Type B pancreatic cell (in vitro differentiated cells): Measurements from ENCODE around the gene ASCC2. TPM values are rescaled to one million over a fixed set of nuclear protein-coding genes. Genes with fewer than 3 reads are reported as not detected.

ENCODE experiments used
- DNase-seq: peaks from one replicate; pipeline ENCODE4 v3.0.0; 2021; ENCODE audit warnings: mixed read lengths; ENCODE audit not compliant: unreplicated experiment; ENCODE audit errors: extremely low spot score
- H3K27ac Mint-ChIP-seq: 2 replicates; pipeline ENCODE4 v1.8.0; 2021; ENCODE audit warnings: mild to moderate bottlenecking, mixed read lengths
- H3K27me3 Mint-ChIP-seq: 2 replicates; pipeline ENCODE4 v1.8.0; 2021; ENCODE audit warnings: mixed read lengths
- H3K36me3 Mint-ChIP-seq: 2 replicates; pipeline ENCODE4 v1.8.0; 2021; ENCODE audit warnings: mixed read lengths
- H3K4me1 Mint-ChIP-seq: one replicate; pipeline ENCODE4 v1.8.0; 2021; ENCODE audit warnings: mixed read lengths; ENCODE audit not compliant: unreplicated experiment
- H3K4me3 Mint-ChIP-seq: 2 replicates; pipeline ENCODE4 v1.8.0; 2021; ENCODE audit warnings: mild to moderate bottlenecking, mixed read lengths
- H3K9me3 Mint-ChIP-seq: 2 replicates; pipeline ENCODE4 v1.8.0; 2021; ENCODE audit warnings: mixed read lengths
- total RNA-seq: library from RNA; stranded (reverse); gene quantifications from 2 replicates; pipeline ENCODE4 v1.2.1, GENCODE V29; 2021; ENCODE audit warnings: low replicate concordance
- TF ChIP-seq, protein P1 (sequence below): fragments of 200-600 bp; sonication (generic); conservative IDR thresholded peaks from 2 replicates; pipeline ENCODE4 v1.5.0; 2021; ENCODE audit warnings: antibody characterized with exemption, mild to moderate bottlenecking

The ASCC2 gene
- total RNA-seq, 1 donor from 2014 or later: 47.6 TPM

DNA sequence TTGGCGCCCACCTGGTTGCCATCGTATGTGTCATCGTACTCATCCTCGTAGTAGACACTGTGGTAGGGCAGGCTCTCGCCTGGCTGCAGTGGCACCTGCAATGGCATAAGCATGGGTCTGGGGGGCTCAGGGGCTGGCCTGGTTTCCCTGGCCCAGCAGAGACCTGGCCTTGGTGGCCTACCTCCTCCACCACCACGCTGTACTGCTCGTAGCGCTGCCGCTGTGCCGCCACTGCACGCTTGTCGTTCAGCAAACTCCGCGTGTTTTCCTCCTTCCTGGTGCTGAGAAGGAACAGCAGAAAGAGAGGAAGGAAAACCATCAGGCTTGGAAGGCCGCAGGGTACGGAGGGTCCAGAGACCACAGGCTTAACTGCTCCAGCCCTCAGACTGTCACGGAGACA, 44.7 kb downstream of the ASCC2 start:
- Mint-ChIP-seq H3K36me3 (peaks cover 13% of the 10 kb centered on the region), H3K9me3 (no peaks in the 10 kb centered on the region), H3K4me3 (no peak overlapping the region), H3K4me1 (peaks cover 4% of the 10 kb centered on the region), H3K27ac (no peak overlapping the region), H3K27me3 (no peaks in the 10 kb centered on the region)
- TF ChIP-seq, protein P1, sequence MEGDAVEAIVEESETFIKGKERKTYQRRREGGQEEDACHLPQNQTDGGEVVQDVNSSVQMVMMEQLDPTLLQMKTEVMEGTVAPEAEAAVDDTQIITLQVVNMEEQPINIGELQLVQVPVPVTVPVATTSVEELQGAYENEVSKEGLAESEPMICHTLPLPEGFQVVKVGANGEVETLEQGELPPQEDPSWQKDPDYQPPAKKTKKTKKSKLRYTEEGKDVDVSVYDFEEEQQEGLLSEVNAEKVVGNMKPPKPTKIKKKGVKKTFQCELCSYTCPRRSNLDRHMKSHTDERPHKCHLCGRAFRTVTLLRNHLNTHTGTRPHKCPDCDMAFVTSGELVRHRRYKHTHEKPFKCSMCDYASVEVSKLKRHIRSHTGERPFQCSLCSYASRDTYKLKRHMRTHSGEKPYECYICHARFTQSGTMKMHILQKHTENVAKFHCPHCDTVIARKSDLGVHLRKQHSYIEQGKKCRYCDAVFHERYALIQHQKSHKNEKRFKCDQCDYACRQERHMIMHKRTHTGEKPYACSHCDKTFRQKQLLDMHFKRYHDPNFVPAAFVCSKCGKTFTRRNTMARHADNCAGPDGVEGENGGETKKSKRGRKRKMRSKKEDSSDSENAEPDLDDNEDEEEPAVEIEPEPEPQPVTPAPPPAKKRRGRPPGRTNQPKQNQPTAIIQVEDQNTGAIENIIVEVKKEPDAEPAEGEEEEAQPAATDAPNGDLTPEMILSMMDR: no peak
- no peak for DNase-seq

DNA sequence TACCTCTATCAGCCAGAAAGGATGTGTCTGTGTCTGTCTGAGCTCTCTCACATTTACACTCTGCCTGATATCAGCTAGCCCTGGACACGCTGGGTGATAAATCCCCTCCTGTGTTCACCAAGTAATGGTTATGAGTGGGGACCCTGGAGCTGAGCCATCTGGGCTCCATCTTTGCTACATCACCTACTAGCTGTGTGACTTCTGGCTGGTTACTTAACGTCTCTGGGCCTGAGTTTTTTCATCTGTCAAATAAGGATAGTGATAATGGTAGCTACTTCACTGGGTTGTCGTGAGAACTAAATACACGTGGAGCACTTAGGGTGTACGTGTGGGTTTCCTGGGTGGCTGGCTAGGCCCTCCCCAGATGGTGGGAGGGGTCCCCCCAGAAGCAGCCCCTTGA, 48.0 kb downstream of the ASCC2 start:
- H3K36me3 Mint-ChIP-seq: peaks cover 15% of the 10 kb centered on the region
- no peaks in the 10 kb centered on the region for H3K9me3 Mint-ChIP-seq
- H3K27ac Mint-ChIP-seq: no peak overlapping the region
- no peak overlapping the region for H3K4me3 Mint-ChIP-seq
- H3K27me3 Mint-ChIP-seq: no peaks in the 10 kb centered on the region
- H3K4me1 Mint-ChIP-seq: peaks cover 18% of the 10 kb centered on the region
- DNase-seq: no peak
- TF ChIP-seq, protein P1: no peak

DNA sequence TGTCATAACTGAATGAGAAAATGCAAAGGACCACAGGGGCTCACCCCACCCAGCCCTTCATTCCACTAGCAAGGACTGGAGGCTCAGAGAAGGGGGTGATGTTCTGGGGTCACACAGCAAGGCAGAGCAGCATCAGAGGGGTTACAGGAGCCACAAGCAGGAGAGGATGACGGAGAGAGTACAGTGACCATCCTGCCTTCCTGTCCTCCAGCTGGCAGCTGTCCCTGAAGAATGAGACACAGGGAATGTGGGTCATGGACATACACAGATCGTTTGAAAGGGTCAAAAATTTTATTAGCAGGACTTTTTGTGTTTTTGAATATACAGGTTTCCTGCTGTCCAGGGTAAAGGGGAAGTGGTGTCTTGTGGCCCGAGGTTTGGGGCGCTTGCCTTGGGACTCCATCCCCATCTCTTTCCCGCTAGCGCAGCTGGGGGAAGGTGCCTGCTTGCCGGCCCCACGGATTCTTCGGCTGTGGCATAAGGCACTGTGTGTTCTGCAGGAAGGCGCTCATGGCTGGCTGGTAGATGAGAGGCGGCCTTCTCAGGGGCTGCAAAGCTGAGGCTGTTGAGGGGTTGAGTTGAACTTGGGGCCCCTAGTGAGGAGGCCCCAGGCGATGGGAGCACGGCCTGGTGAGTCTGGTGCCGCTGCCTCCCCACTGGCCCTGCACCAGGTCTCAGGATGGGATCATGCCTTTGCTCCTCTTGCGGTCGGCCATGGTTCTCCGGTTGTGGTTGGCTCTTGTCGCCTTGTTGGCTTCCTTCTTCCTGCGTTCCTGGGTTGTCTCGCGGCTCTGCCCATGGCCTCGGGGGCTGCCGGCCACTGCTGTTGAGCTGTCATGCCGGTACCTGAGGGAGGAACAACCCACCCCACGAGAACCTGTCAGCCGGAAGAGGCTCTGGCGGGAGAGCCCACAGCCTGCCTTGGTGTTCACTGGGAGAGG, 49.5 kb downstream of the ASCC2 start:
- TF ChIP-seq, protein P1: no peak
- peaks cover 15% of the 10 kb centered on the region for H3K36me3 Mint-ChIP-seq
- H3K9me3 Mint-ChIP-seq: no peaks in the 10 kb centered on the region
- no peaks in the 10 kb centered on the region for H3K27me3 Mint-ChIP-seq
- no peak overlapping the region for H3K4me3 Mint-ChIP-seq
- DNase-seq: no peak
- H3K27ac Mint-ChIP-seq: no peak overlapping the region
- peaks cover 18% of the 10 kb centered on the region for H3K4me1 Mint-ChIP-seq

DNA sequence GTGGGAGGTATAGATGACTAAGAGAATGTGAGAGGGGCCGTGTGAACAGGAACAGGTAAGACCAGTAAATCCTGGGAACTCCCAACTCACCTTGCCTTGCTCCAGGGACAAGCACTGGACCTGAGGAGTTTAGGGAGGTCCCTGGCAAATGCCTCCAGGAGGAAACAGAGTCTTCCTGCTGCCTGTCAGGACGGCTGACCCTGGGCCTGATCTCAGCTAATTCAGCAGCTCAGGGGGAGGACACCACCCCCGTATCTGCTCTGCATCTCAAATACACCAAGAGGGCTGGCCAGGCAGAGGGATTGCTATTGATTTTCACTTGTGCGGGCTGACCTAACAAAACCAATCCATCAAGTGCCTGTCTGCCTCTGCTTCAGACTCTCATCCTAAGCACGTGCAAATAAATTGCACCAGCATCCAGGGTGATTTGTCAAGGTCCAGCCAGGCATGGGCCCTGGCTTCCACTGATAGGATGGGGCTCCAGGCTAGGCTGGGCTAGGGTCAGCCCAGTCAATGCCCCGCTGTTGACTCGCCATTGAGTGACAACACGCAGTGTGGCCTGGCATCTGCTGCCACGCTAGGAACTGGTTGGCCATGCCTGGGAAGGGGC, 50.6 kb downstream of the ASCC2 start:
- Mint-ChIP-seq H3K36me3 (peaks cover 15% of the 10 kb centered on the region), H3K4me3 (peak overlapping the region; percentile 41), H3K9me3 (no peaks in the 10 kb centered on the region), H3K27me3 (no peaks in the 10 kb centered on the region), H3K4me1 (peaks cover 18% of the 10 kb centered on the region), H3K27ac (peak overlapping the region; percentile 62)
- TF ChIP-seq, protein P1: no peak
- DNase-seq: no peak

DNA sequence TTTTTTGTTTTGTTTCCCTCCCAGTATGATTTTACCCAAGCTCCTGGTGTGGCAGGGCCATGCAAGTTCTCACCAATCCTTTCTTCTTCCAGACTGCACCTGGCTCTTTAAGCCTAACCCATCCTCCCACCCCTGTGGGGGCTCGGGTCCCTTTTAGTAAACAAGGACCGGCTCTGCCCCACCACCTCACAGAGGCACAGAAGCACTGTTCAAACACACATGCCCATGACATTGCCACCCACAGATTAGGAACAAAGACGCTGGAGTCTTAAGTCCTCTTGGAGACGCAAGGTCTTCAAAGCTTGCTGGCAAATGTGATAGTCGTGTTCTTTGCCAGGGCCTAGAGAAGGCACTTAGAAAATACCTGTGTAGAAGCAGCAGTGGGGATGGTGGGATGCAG, 52.0 kb downstream of the ASCC2 start:
- no peak overlapping the region for H3K4me3 Mint-ChIP-seq
- H3K27ac Mint-ChIP-seq: peak overlapping the region; percentile 22
- TF ChIP-seq, protein P1: no peak
- no peaks in the 10 kb centered on the region for H3K9me3 Mint-ChIP-seq
- no peak for DNase-seq
- peaks cover 21% of the 10 kb centered on the region for H3K4me1 Mint-ChIP-seq
- peaks cover 12% of the 10 kb centered on the region for H3K36me3 Mint-ChIP-seq
- no peaks in the 10 kb centered on the region for H3K27me3 Mint-ChIP-seq
